Stomach smooth muscle (tissue), 2 donors: ENCODE results near the gene FYCO1.
"Not testable (repeated sequence)": the region's sequence is repeated elsewhere in the genome, so short reads cannot be mapped to it uniquely, and the experiment has no call there.

ENCODE experiments used
- H3K27ac ChIP-seq: one replicate; pipeline ENCODE4 v1.7.0; 2013; ENCODE audit warnings: mild to moderate bottlenecking, low read length, inconsistent platforms
- H3K27me3 ChIP-seq, 2 donors: one replicate each; pipeline ENCODE4 v1.7.0; 2013; ENCODE audit warnings: low read length in 2 of 2; ENCODE audit not compliant: insufficient read depth in 2 of 2, control insufficient read depth in 1 of 2
- H3K36me3 ChIP-seq, 2 donors: one replicate each; pipeline ENCODE4 v1.7.0; 2013; ENCODE audit warnings: low read length in 2 of 2; ENCODE audit not compliant: control insufficient read depth in 2 of 2, insufficient read depth in 2 of 2
- H3K4me1 ChIP-seq: one replicate; pipeline ENCODE4 v1.7.0; 2013; ENCODE audit warnings: low read length; ENCODE audit not compliant: control insufficient read depth, insufficient read depth
- H3K4me3 ChIP-seq, 2 donors: one replicate each; pipeline ENCODE4 v1.7.0; 2013; ENCODE audit warnings: low read length in 2 of 2
- H3K9ac ChIP-seq, 2 donors: one replicate each; pipeline ENCODE4 v1.7.0; 2013; ENCODE audit warnings: low read length in 2 of 2, mild to moderate bottlenecking in 1 of 2
- H3K9me3 ChIP-seq, 2 donors: one replicate each; pipeline ENCODE4 v1.7.0; 2013; ENCODE audit warnings: low read length in 2 of 2; ENCODE audit not compliant: control insufficient read depth in 2 of 2
- donor health status: healthy.
- donor health status: Pancreatic carcinoma.

Gene FYCO1

DNA sequence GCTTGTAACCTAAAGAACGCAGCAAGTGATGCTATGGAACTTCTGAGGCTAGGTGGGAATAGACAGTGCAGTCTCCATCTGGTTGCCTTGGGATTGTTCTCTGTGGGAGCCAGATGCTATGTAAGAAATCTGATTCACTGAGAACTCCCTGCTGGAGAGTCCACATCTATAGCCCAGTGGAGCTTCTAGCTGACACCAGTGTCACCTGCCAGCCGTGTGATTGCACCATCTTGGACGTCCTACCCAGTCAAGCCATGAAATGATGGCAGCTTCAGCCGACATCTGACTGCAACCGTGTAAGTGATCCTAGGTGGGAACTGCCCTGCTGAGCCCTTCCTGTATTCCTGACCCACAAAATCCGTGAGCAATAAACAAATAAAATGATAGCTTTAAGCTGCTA lies 12.4 kb upstream of the FYCO1 start:
- no peaks in the 10 kb centered on the region for H3K9me3 ChIP-seq
- peaks cover 9% of the 10 kb centered on the region for H3K4me1 ChIP-seq
- H3K27me3 ChIP-seq: no peaks in the 10 kb centered on the region
- H3K9ac ChIP-seq: no peak overlapping the region
- no peaks in the 10 kb centered on the region for H3K36me3 ChIP-seq
- no peak overlapping the region for H3K27ac ChIP-seq
- H3K4me3 ChIP-seq: no peak overlapping the region

DNA sequence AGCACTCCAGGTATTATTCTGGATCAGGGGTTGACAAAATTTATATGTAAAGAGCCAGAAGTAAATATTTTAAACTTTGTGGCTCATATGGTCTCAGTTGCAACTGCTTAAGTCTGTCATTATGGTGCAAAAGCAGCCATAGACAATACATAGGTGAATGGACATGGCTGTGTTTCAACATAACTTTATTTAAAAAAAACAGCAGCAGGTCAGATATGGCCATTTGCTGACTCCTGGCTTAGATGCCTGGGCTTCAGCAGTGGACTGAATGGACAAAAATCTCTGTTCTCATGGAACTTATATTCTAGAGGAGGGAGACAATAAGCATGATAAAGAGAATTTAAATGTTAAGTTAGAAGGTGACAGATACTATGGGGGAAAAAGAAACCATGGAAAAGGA lies 11.7 kb upstream of the FYCO1 start:
- Histone ChIP-seq H3K9ac (no peak overlapping the region), H3K27ac (no peak overlapping the region), H3K9me3 (no peaks in the 10 kb centered on the region), H3K4me1 (peaks cover 9% of the 10 kb centered on the region), H3K27me3 (no peaks in the 10 kb centered on the region), H3K36me3 (no peaks in the 10 kb centered on the region), H3K4me3 (no peak overlapping the region)

DNA sequence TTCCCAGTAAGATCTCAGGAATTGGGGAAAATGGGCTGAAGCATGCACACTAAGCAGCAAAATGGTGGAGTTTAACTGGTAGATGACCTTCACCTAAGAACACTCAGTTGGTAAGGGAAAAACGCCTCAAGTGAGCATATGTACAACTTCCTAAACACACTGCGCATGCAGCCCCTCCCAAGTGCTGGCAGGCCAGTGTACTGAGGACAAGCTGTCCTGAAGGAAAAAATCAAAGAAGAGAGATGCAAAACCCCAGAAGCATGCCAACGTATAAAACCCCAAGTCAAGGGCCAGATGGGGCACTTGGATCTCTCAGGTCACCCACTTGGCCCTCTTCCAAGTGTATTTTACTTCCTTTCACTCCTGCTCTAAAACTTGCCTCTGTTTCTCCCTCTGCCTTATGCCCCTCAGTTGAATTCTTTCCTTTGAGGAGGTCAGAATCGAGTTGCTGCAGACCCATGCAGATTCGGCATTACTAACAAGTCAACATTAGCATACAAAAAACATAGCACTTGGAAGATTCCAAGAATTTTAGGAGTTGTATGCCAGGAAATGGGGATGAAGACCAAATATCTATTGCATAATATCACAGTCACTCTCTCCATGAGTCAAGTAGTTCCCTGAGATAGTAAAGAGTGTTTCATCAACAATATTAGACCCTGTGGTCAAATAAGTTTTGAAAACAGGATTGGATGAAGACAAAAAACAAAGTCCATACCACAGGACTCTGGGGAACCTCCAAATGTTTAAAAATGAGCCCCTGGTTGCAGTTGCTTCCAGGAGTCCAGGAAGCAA lies 10.8 kb upstream of the FYCO1 start:
- Histone ChIP-seq H3K4me1 (peaks cover 9% of the 10 kb centered on the region), H3K4me3 (no peak overlapping the region), H3K27ac (no peak overlapping the region), H3K27me3 (no peaks in the 10 kb centered on the region), H3K9me3 (no peaks in the 10 kb centered on the region), H3K9ac (no peak overlapping the region), H3K36me3 (no peaks in the 10 kb centered on the region)

DNA sequence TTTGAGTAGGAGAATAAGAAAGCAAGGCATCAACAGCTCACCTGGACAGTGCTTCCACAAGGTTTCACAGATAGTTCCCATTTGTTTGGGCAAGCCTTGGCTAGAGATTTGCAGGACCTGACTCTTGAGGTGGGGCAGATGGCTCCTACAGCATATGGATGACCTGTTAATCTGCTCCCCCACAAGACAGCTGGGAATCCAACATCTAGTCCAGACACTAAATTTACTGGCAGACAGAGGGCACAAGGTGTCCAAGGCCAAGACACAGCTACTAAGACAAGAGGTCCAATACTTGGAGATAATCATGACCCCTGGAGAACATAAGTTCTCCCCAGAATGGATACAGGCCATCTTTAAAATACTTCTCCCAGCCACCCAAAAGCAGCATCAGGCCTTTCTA lies 8.1 kb upstream of the FYCO1 start:
- H3K4me1 ChIP-seq, H3K9ac ChIP-seq, H3K4me3 ChIP-seq, H3K9me3 ChIP-seq, H3K36me3 ChIP-seq, H3K27ac ChIP-seq, H3K27me3 ChIP-seq: not testable (repeated sequence)

DNA sequence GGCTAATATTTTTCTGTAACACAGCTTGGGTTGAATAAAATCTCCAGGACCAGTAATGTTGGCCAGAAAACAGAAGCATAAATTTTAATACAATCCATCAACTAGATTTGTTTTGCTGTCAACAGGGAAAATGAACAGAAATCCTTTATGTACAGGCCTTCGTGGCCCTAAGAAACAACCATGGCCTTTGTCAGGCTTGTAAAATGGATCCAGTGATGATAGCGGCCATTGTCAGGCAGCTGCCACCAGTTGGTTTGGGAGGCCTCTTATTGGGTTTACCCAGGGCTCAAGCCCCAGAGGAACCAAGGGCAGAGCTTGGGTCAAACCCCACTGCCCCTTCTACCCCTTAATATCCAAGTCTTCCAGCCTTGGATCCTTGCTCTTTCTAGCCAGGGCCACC lies 5.6 kb upstream of the FYCO1 start:
- peaks cover 5% of the 10 kb centered on the region for H3K4me1 ChIP-seq
- H3K9me3 ChIP-seq: no peaks in the 10 kb centered on the region
- no peaks in the 10 kb centered on the region for H3K27me3 ChIP-seq
- H3K9ac ChIP-seq: no peak overlapping the region
- no peaks in the 10 kb centered on the region for H3K36me3 ChIP-seq
- H3K27ac ChIP-seq: no peak overlapping the region
- H3K4me3 ChIP-seq: no peak overlapping the region

DNA sequence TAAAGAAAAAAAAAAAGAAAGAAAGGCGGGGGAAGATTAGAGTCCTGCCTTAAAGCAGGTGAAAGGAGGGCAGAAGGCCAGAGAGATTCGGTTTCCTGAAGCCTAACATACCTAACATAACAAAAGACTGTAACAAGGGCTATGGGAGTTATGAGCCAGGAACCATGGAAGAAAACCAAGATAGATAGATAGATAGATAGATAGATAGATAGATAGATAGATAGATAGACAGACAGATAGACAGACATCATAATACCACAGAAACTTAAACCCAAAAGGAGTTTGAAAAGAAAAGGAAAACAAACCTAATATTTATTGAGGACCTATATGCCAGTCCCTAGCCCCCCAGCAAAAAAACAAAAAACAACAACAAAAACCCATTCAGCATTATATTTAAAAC lies 2.3 kb upstream of the FYCO1 start:
- H3K36me3 ChIP-seq: no peaks in the 10 kb centered on the region
- H3K27me3 ChIP-seq: no peaks in the 10 kb centered on the region
- H3K4me3 ChIP-seq: no peak overlapping the region
- no peak overlapping the region for H3K27ac ChIP-seq
- H3K4me1 ChIP-seq: peaks cover 20% of the 10 kb centered on the region
- no peaks in the 10 kb centered on the region for H3K9me3 ChIP-seq
- H3K9ac ChIP-seq: no peak overlapping the region

DNA sequence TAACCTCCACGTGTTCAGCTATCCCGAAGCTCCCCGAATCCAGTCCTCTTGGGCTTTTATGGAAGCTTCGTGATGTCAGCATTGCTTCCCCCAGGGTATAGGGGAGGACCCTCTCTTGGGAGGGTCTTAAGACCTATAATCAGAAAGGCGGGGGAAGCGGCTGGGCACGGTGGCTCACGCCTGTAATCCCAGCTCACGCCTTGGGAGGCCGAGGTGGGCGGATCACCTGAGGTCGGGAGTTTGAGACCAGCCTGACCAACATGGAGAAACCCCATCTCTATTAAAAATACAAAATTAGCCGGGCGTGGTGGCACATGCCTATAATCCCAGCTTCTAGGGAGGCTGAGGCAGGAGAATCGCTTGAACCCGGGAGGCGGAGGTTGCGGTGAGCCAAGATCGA lies 1.9 kb upstream of the FYCO1 start:
- not testable (repeated sequence) for H3K27me3 ChIP-seq, H3K9me3 ChIP-seq, H3K4me3 ChIP-seq, H3K9ac ChIP-seq, H3K36me3 ChIP-seq, H3K27ac ChIP-seq
- peaks cover 25% of the 10 kb centered on the region for H3K4me1 ChIP-seq

DNA sequence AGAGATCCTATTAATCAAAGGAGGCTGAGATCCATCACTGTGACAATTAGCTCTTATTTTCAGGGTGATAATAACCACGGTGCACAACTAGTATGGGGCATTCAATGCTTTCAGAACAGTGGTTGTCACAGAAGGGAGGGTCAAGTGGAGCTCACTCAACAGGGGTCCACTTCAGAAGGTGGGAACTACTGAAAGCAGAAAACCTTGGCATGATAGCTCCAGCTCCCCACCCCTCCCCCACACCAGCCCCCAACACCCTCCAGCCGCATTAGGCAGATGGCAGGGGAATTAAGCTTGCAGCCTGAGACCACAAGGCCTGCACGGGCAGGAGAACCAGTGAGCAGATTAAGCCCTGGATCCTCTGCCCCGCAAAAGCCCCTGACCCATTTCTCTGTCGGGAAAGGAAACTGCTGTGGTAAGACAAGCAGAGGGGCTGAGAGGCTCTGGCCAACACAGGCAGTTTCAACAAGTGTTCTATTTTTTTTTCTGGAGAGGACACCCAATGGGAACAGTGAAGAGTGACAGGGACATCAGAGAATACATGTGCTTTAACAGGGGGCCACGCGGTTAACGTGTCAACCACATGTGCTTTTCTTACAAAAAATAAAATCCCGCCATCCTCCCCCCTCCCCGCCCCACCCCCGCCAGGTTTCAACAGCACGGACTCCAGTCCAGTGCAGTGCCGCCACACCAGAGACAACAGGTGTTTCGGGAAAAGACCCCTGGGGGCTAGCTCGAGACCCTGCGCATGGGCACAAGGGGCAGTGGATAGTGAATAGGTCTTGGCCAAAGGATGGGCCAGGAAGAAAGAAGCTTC lies 997 bp downstream of the FYCO1 start:
- H3K4me1 ChIP-seq: peaks cover 49% of the 10 kb centered on the region

DNA sequence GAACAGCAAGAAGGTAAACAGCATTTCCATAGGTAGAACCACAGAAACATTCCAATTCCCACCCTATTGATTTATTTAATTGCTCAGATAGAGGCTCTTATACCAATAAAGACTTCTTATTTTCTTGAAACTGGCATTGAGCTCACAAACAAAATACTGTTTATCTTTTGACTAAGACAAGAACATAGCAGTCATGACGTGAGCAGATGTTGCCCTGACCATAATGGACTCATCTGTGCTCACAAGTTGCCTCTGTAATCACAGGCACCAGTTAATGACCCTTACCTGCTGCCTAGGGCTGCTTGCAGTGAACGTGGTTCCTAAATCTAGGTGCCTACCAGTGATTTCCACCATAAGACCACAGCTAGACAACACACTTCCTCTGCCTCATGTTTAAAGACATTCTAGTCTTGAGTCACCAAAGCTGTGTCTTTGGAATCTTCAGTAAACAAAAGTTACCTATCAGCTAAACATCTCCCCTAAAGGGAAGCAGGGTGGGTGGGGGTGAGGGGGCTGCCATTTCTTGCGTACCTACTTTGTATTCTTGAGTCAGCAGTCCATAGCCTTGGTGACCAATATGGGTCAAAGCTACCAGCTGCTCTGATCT lies 2.1 kb downstream of the FYCO1 start:
- Histone ChIP-seq H3K27me3 (no peaks in the 10 kb centered on the region), H3K36me3 (no peaks in the 10 kb centered on the region), H3K4me1 (peaks cover 60% of the 10 kb centered on the region), H3K27ac (peak overlapping the region; percentile 67), H3K9me3 (no peaks in the 10 kb centered on the region), H3K9ac (no peak overlapping the region), H3K4me3 (no peak overlapping the region)

More for the DNA sequence above, 997 bp downstream of the FYCO1 start:
- Histone ChIP-seq H3K27me3 (no peaks in the 10 kb centered on the region), H3K9ac (peak overlapping the region; percentile 91 to 98), H3K9me3 (no peaks in the 10 kb centered on the region), H3K36me3 (no peaks in the 10 kb centered on the region), H3K27ac (peak overlapping the region; percentile 93), H3K4me3 (peak overlapping the region; percentile 91)

DNA sequence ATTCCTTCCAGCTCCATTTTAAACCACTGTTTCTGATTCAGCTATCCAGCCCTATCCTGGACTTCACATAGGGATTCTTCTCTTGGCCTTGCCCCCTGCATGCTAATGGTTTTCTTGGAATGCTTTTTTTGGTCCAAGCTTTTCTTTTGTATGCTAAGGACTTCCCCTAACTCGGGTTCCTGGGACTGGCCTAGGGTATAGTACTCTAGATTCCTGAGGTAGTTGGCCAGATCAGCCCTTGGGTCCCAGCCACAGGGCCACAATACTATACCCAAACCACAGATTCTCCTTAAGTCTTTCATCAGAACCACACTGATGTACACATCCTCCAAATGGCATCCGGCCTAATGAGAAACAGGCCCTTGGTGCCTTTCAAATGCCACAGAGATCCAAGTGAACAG lies 2.8 kb downstream of the FYCO1 start:
- Histone ChIP-seq H3K36me3 (no peaks in the 10 kb centered on the region), H3K4me3 (peak overlapping the region in 1 of 2 donors; percentile 35), H3K9me3 (no peaks in the 10 kb centered on the region), H3K27me3 (no peaks in the 10 kb centered on the region), H3K9ac (no peak overlapping the region), H3K27ac (peak overlapping the region; percentile 67), H3K4me1 (peaks cover 67% of the 10 kb centered on the region)
